ENCODE measurements around the gene DIRAS2. TPM values are rescaled to one million over a fixed set of nuclear protein-coding genes. Genes with fewer than 3 reads are reported as not detected.
"Not testable (repeated sequence)": the region's sequence is repeated elsewhere in the genome, so short reads cannot be mapped to it uniquely, and the experiment has no call there.

The DIRAS2 gene
- 0.05 TPM in 1 of 2 replicates, not detected in the other for total RNA-seq

DNA sequence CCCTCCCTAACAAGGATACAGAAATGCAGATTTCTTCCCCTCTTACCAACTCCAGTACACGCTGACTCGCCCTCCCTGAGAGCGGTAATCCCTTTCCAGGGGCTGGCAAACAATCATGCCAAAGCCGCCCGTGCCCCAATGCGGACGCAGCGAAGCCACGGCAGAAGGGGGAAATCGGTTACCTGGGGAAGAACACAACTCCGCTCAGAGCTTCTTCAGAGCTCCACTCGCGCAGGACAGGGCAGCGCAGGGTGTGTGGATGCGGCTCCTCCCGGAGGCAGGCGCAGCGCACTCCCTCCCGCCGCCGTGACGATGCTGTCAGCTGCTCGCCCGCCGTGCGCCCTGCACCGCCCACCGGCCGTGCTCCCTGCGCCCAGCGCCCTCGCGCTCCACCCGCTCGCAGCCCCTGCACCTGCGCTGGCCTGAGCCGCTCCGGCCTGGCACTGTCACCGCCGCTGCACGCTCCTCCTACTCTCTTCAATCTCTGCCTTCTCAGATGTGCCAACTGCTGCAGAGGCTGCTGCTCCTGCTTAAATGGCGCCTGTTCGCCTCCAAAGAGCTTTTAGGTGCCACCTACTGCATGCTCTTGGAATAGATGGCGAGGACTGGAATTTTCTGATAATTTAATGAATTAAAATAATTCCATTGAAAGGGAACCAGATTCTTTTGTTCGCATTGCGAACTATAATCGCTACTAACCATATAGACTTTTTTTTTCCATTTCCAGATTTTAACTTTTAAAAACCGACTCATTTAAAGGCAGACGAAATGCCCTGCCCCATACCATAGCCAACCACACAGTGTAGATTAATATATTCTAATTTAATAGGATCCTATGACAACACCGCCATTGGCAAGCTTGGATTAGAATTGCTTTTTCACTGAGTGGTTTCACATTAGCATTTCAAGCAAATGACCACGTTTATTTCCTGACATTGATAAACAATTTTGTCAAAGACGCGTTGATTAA lies at the start of gene DIRAS2:
Gene DIRAS2 (minus strand): TSS at position 255 of the 970 bp plus-strand sequence. CDS start 28,997 bp downstream, outside the sequence.
- Mint-ChIP-seq H3K36me3 (ENCODE audit: low read depth) (no peaks in the 10 kb centered on the region), H3K27ac (no peak within 1 kb of the TSS), H3K4me1 (ENCODE audit: low read depth) (no peaks in the 10 kb centered on the region), H3K9me3 (no peaks in the 10 kb centered on the region), H3K4me3 (ENCODE audit: low read depth) (peak within 1 kb of the TSS; percentile 45), H3K27me3 (ENCODE audit: low read depth) (peaks cover 58% of the 10 kb centered on the region)
- intact Hi-C loops (cut with micrococcal nuclease) = no loop called here
- DNase-seq (ENCODE audit: low spot score) = no peak

DNA sequence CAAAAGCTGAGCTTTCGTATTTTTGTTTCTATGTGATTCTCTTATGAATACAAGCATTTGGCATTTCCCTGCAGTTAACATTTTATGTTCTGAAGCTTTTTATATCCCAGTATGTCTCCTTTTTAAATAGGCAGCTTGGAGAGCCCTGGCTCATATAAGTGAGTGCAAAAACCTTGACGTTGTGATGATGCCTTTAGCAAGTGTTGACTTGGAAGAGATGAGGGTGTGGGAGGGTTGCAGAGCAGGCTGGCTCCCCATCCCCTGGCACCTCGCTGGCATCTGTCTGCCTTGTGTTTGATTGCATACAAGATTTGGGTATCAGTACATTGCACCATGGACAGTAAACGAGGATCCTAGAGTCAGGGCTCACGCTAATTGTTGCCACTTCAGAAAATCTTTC lies 42.1 kb upstream of the DIRAS2 start:
- Mint-ChIP-seq H3K27ac (no peak overlapping the region), H3K27me3 (ENCODE audit: low read depth) (peaks cover 5% of the 10 kb centered on the region), H3K4me1 (ENCODE audit: low read depth) (no peaks in the 10 kb centered on the region), H3K9me3 (no peaks in the 10 kb centered on the region), H3K4me3 (ENCODE audit: low read depth) (no peak overlapping the region), H3K36me3 (ENCODE audit: low read depth) (no peaks in the 10 kb centered on the region)
- intact Hi-C loops (cut with micrococcal nuclease) = no loop called here
- DNase-seq (ENCODE audit: low spot score) = no peak

- peaks cover 5% of the 10 kb centered on the region for H3K27me3 Mint-ChIP-seq (ENCODE audit: low read depth)
- no peaks in the 10 kb centered on the region for H3K9me3 Mint-ChIP-seq
- DNase-seq (ENCODE audit: low spot score) = no peak
- no peaks in the 10 kb centered on the region for H3K36me3 Mint-ChIP-seq (ENCODE audit: low read depth)
- H3K27ac Mint-ChIP-seq = no peak overlapping the region
- intact Hi-C loops (cut with micrococcal nuclease) = no loop called here
- no peak overlapping the region for H3K4me3 Mint-ChIP-seq (ENCODE audit: low read depth)
- H3K4me1 Mint-ChIP-seq (ENCODE audit: low read depth) = no peaks in the 10 kb centered on the region
These were observed 41.5 kb upstream of the DIRAS2 start for GRCh38 chr9:90684106-90684505.

GRCh38 chr9:90680534-90680933 lies 37.9 kb upstream of the DIRAS2 start:
- H3K27ac Mint-ChIP-seq = no peak overlapping the region
- H3K36me3 Mint-ChIP-seq (ENCODE audit: low read depth) = no peaks in the 10 kb centered on the region
- H3K4me1 Mint-ChIP-seq (ENCODE audit: low read depth) = no peaks in the 10 kb centered on the region
- H3K27me3 Mint-ChIP-seq (ENCODE audit: low read depth) = peaks cover 10% of the 10 kb centered on the region
- no peak overlapping the region for H3K4me3 Mint-ChIP-seq (ENCODE audit: low read depth)
- H3K9me3 Mint-ChIP-seq = no peaks in the 10 kb centered on the region
- intact Hi-C loops (cut with micrococcal nuclease) = no loop called here
- no peak for DNase-seq (ENCODE audit: low spot score)

GRCh38 chr9:90665072-90665471 lies 22.4 kb upstream of the DIRAS2 start:
- Mint-ChIP-seq H3K9me3 (no peaks in the 10 kb centered on the region), H3K27me3 (ENCODE audit: low read depth) (peaks cover 14% of the 10 kb centered on the region), H3K27ac (no peak overlapping the region), H3K36me3 (ENCODE audit: low read depth) (no peaks in the 10 kb centered on the region), H3K4me1 (ENCODE audit: low read depth) (peaks cover 5% of the 10 kb centered on the region), H3K4me3 (ENCODE audit: low read depth) (no peak overlapping the region)
- intact Hi-C loops (cut with micrococcal nuclease) = no loop called here
- no peak for DNase-seq (ENCODE audit: low spot score)

- DNase-seq (ENCODE audit: low spot score) = no peak
- H3K27me3 Mint-ChIP-seq (ENCODE audit: low read depth) = peaks cover 22% of the 10 kb centered on the region
- peaks cover 5% of the 10 kb centered on the region for H3K4me1 Mint-ChIP-seq (ENCODE audit: low read depth)
- H3K4me3 Mint-ChIP-seq (ENCODE audit: low read depth) = no peak overlapping the region
- H3K9me3 Mint-ChIP-seq = no peaks in the 10 kb centered on the region
- no peak overlapping the region for H3K27ac Mint-ChIP-seq
- intact Hi-C loops (cut with micrococcal nuclease) = no loop called here
- no peaks in the 10 kb centered on the region for H3K36me3 Mint-ChIP-seq (ENCODE audit: low read depth)
These were observed 17.2 kb upstream of the DIRAS2 start for GRCh38 chr9:90659650-90660364.

DNA sequence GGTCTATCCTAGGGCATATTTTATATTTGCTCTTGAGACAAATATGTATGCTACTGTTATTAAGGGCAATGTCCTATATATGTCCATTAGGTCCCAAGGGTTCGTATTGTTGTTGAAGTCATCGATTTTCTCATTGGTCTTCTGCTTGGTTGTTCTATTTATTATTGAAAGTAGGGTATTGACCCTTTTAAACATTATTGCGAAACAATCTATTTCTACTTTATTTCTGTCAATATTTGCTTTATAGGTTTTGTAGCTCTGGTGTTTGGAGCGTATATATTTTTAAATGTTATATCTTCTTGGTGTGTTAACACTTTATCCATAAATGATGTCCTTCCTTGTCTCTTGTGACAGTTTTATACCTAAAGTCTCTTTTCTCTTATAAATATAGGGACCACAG lies 16.2 kb upstream of the DIRAS2 start:
- Mint-ChIP-seq H3K27me3 (ENCODE audit: low read depth) (peaks cover 21% of the 10 kb centered on the region), H3K27ac (no peak overlapping the region), H3K36me3 (ENCODE audit: low read depth) (no peaks in the 10 kb centered on the region), H3K4me1 (ENCODE audit: low read depth) (peaks cover 5% of the 10 kb centered on the region), H3K4me3 (ENCODE audit: low read depth) (no peak overlapping the region), H3K9me3 (no peaks in the 10 kb centered on the region)
- no peak for DNase-seq (ENCODE audit: low spot score)
- intact Hi-C loops (cut with micrococcal nuclease) = no loop called here

DNA sequence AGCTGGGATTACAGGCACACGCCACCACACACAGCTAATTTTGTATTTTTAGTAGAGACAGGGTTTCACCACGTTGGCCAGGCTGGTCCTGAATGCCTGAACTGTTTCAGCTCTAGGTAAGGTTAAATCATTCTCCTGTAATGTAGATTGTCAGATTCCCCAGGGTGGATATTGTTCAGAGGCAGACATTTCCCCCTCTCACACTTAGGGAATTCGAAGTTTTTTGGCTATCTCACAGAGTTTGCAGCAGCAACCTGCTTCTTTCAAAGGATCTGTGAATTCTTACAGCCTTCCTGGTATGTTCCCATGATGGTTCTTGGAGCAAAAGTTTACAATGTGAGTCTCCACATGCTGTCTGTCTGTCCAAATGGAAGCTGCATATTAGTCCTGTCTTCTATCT lies 15.6 kb upstream of the DIRAS2 start:
- no peak overlapping the region for H3K27ac Mint-ChIP-seq
- DNase-seq (ENCODE audit: low spot score) = no peak
- H3K9me3 Mint-ChIP-seq = no peaks in the 10 kb centered on the region
- peaks cover 5% of the 10 kb centered on the region for H3K4me1 Mint-ChIP-seq (ENCODE audit: low read depth)
- H3K27me3 Mint-ChIP-seq (ENCODE audit: low read depth) = peaks cover 21% of the 10 kb centered on the region
- H3K4me3 Mint-ChIP-seq (ENCODE audit: low read depth) = no peak overlapping the region
- intact Hi-C loops (cut with micrococcal nuclease) = no loop called here
- H3K36me3 Mint-ChIP-seq (ENCODE audit: low read depth) = no peaks in the 10 kb centered on the region

GRCh38 chr9:90656876-90657275 lies 14.3 kb upstream of the DIRAS2 start:
- H3K9me3 Mint-ChIP-seq; intact Hi-C loops (cut with micrococcal nuclease); H3K4me1 Mint-ChIP-seq (ENCODE audit: low read depth); H3K27ac Mint-ChIP-seq; H3K36me3 Mint-ChIP-seq (ENCODE audit: low read depth); H3K4me3 Mint-ChIP-seq (ENCODE audit: low read depth); DNase-seq (ENCODE audit: low spot score): not testable (repeated sequence)
- H3K27me3 Mint-ChIP-seq (ENCODE audit: low read depth) = peaks cover 20% of the 10 kb centered on the region

GRCh38 chr9:90651246-90651645 lies 8.6 kb upstream of the DIRAS2 start:
- DNase-seq (ENCODE audit: low spot score) = no peak
- intact Hi-C loops (cut with micrococcal nuclease) = no loop called here
- Mint-ChIP-seq H3K4me1 (ENCODE audit: low read depth) (no peaks in the 10 kb centered on the region), H3K36me3 (ENCODE audit: low read depth) (no peaks in the 10 kb centered on the region), H3K4me3 (ENCODE audit: low read depth) (no peak overlapping the region), H3K27ac (no peak overlapping the region), H3K27me3 (ENCODE audit: low read depth) (peaks cover 14% of the 10 kb centered on the region), H3K9me3 (peaks cover 8% of the 10 kb centered on the region)

GRCh38 chr9:90647843-90648242 lies 5.2 kb upstream of the DIRAS2 start:
- Mint-ChIP-seq H3K27me3 (ENCODE audit: low read depth) (peaks cover 34% of the 10 kb centered on the region), H3K36me3 (ENCODE audit: low read depth) (no peaks in the 10 kb centered on the region), H3K4me1 (ENCODE audit: low read depth) (no peaks in the 10 kb centered on the region), H3K4me3 (ENCODE audit: low read depth) (no peak overlapping the region), H3K27ac (no peak overlapping the region), H3K9me3 (peaks cover 8% of the 10 kb centered on the region)
- DNase-seq (ENCODE audit: low spot score) = no peak
- intact Hi-C loops (cut with micrococcal nuclease) = no loop called here

DNA sequence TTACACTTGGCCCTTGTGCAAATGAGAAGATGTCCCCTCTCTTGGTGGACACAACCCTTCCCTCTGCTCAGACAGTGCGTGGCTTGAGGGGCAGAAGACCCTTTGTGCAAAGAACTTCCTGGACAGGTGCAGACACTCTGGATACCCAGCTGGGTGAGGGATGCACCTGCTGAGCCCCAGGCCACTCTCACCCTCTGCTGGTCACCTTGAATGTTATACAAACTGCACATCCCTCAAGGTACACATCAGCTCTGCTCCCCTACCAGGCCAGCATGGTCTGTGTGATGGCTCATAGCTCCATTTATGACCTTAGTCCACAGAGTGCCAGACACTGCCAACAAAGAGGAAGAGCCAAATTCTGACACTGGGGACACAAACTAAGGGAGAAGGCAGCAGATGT lies 3.1 kb upstream of the DIRAS2 start:
- DNase-seq (ENCODE audit: low spot score) = no peak
- no peaks in the 10 kb centered on the region for H3K36me3 Mint-ChIP-seq (ENCODE audit: low read depth)
- intact Hi-C loops (cut with micrococcal nuclease) = no loop called here
- no peak overlapping the region for H3K27ac Mint-ChIP-seq
- no peaks in the 10 kb centered on the region for H3K4me1 Mint-ChIP-seq (ENCODE audit: low read depth)
- H3K27me3 Mint-ChIP-seq (ENCODE audit: low read depth) = peaks cover 51% of the 10 kb centered on the region
- H3K4me3 Mint-ChIP-seq (ENCODE audit: low read depth) = no peak overlapping the region
- peaks cover 1% of the 10 kb centered on the region for H3K9me3 Mint-ChIP-seq

GRCh38 chr9:90641884-90642487 lies 638 bp downstream of the DIRAS2 start:
- no peaks in the 10 kb centered on the region for H3K36me3 Mint-ChIP-seq (ENCODE audit: low read depth)
- no peak overlapping the region for H3K4me3 Mint-ChIP-seq (ENCODE audit: low read depth)
- H3K9me3 Mint-ChIP-seq = no peaks in the 10 kb centered on the region
- DNase-seq (ENCODE audit: low spot score) = no peak
- H3K4me1 Mint-ChIP-seq (ENCODE audit: low read depth) = no peaks in the 10 kb centered on the region
- intact Hi-C loops (cut with micrococcal nuclease) = no loop called here
- no peak overlapping the region for H3K27ac Mint-ChIP-seq
- peaks cover 62% of the 10 kb centered on the region for H3K27me3 Mint-ChIP-seq (ENCODE audit: low read depth)

All from activated T-helper 2 cell treated with anti-CD3 and anti-CD28 coated beads, Interferon-gamma antibody, Interleukin-2, Interleukin-4, amounts not matched to agents 10 μg/mL and 5 μg/mL and 100 μg/mL, durations not matched to agents 14 hours and 24 hours and 36 hours (primary cell).